Kidney epithelial cell (primary cell): Measurements from ENCODE around the gene PPP2R3A. TPM values are rescaled to one million over a fixed set of nuclear protein-coding genes. Genes with fewer than 3 reads are reported as not detected.
"Not testable (repeated sequence)": the region's sequence is repeated elsewhere in the genome, so short reads cannot be mapped to it uniquely, and the experiment has no call there.

Source experiments
- DNase-seq: peaks from one replicate; pipeline ENCODE4 v3.0.0-alpha.2; 2010; ENCODE audit warnings: low read depth
- H3K27me3 ChIP-seq: 2 replicates; pipeline ENCODE4 v1.6.0; 2011; ENCODE audit warnings: low read length; ENCODE audit not compliant: control insufficient read depth, insufficient read depth
- H3K36me3 ChIP-seq: 2 replicates; pipeline ENCODE4 v1.5.1; 2011; ENCODE audit warnings: low read length; ENCODE audit not compliant: control insufficient read depth, insufficient read depth
- H3K4me3 ChIP-seq: 2 replicates; pipeline ENCODE4 v1.5.1; 2011; ENCODE audit warnings: low read depth, mild to moderate bottlenecking, control low read depth, low read length
- total RNA-seq: library from RNA; depleted of rRNA; stranded (reverse); fragments of >200 nt; gene quantifications from 2 replicates; pipeline ENCODE4 v1.2.3, GENCODE V29; 2015
- TF ChIP-seq, protein P1 (sequence below): IDR thresholded peaks from 2 replicates; pipeline ENCODE4 v1.5.1; 2011; ENCODE audit warnings: mild to moderate bottlenecking, moderate library complexity, low read length, control low read depth, inconsistent platforms; ENCODE audit not compliant: insufficient read depth, poor library complexity, severe bottlenecking

Gene PPP2R3A
- total RNA-seq, 1 donor from 2014 or later: 14.3 TPM

DNA sequence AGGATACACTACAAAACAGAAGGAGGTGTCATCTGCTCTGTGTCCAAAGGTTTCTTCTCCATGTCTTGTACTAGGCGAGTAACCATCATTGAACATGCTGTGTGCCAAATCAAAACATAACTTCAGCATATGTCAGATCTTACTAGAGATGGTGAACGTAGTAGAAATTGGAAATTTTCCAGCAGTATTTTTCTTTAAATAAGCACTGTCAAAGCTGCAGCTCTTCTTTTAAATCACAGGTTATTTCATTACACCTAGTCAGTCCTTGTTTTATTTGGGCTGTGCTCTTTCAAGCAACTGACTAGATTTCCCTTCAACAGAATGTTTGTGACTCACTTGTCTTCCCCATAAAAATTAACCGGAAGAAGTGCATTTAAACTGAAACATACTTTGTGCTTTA is 184.1 kb downstream of the PPP2R3A start:
- peaks cover 2% of the 10 kb centered on the region for H3K36me3 ChIP-seq
- TF ChIP-seq, protein P1, sequence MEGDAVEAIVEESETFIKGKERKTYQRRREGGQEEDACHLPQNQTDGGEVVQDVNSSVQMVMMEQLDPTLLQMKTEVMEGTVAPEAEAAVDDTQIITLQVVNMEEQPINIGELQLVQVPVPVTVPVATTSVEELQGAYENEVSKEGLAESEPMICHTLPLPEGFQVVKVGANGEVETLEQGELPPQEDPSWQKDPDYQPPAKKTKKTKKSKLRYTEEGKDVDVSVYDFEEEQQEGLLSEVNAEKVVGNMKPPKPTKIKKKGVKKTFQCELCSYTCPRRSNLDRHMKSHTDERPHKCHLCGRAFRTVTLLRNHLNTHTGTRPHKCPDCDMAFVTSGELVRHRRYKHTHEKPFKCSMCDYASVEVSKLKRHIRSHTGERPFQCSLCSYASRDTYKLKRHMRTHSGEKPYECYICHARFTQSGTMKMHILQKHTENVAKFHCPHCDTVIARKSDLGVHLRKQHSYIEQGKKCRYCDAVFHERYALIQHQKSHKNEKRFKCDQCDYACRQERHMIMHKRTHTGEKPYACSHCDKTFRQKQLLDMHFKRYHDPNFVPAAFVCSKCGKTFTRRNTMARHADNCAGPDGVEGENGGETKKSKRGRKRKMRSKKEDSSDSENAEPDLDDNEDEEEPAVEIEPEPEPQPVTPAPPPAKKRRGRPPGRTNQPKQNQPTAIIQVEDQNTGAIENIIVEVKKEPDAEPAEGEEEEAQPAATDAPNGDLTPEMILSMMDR: no peak
- DNase-seq: no peak

DNA sequence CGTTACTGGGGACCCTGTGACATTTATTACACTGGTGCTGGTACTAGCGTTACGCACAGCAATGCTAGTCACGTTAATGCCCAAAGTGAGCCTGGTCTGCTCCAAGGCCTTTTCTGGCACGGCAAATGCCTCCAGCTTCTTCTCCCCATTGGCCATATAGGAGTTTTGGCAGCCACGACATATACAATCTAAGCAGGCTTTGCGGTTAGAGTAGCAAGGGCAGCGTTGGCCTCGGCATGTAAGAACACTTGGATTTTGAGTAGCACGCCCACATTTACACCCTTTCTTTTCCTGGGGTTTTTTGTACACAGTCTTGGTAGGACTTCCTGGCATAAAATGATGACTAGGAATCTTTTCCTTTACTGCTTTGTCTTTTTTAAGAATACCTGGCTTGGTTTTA is 185.7 kb downstream of the PPP2R3A start:
- TF ChIP-seq, protein P1: no peak
- Histone ChIP-seq H3K36me3 (peaks cover 2% of the 10 kb centered on the region), H3K27me3 (no peaks in the 10 kb centered on the region), H3K4me3 (no peak overlapping the region)
- DNase-seq: no peak

More for the DNA sequence above, 184.1 kb downstream of the PPP2R3A start:
- no peaks in the 10 kb centered on the region for H3K27me3 ChIP-seq
- H3K4me3 ChIP-seq: no peak overlapping the region

DNA sequence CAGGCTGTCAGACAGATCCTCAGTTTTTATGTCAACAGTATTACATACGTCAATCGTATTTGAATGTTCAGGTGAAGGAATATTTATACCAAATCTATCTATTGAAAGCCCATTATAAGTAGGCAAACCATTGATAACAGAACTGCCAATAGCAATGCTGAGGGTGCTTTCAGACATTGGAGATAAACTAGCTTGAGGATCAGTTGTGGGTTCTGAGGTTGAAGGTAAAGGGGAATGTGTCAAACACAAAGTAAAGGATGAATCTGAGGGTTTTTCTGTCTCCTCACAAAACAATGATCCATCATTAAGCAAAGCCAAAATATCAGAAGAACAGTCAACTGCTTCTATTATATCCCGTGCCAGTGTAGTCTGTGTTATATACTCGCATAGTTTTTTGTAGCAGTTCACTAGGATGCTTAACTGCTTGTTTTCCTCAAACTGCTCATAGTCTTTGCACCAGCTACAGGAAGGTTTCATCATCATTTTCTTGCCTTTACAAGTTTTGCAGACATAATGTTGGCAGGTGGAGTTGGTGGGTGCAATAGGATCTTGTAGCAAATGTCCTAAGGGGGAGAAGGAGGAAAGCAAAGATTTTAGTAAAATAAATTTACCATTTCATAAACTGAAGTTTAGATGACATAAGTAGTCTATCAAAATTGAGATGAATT is 186.8 kb downstream of the PPP2R3A start:
- TF ChIP-seq, protein P1: no peak
- Histone ChIP-seq H3K36me3 (peaks cover 2% of the 10 kb centered on the region), H3K27me3 (no peaks in the 10 kb centered on the region), H3K4me3 (no peak overlapping the region)
- no peak for DNase-seq

GRCh38 chr3:136152963-136153362 is 187.4 kb downstream of the PPP2R3A start:
- DNase-seq: no peak
- Histone ChIP-seq H3K36me3 (peaks cover 2% of the 10 kb centered on the region), H3K4me3 (no peak overlapping the region), H3K27me3 (no peaks in the 10 kb centered on the region)
- TF ChIP-seq, protein P1: no peak

DNA sequence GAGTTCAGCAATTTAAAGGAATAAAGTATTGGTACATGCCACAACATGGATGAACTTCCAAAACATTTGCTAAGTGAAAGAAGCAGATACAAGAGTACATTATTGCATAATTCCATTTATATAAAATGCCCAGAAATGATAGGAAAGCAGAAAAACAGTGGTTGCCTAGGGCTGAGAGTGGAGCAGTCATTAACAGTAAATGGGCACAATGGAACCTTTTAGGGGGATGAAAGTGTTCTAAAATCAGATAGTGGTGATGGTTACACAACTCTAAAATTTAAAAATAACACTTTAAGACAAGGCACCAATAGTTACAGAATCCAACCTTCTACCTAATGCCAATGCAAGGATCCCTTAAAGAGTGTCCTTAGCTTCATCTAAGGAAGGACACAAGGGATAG is 196.0 kb downstream of the PPP2R3A start:
- H3K4me3 ChIP-seq: no peak overlapping the region
- TF ChIP-seq, protein P1: no peak
- no peaks in the 10 kb centered on the region for H3K27me3 ChIP-seq
- no peaks in the 10 kb centered on the region for H3K36me3 ChIP-seq
- DNase-seq: no peak

GRCh38 chr3:136162322-136162721 is 196.8 kb downstream of the PPP2R3A start:
- no peak overlapping the region for H3K4me3 ChIP-seq
- DNase-seq: no peak
- no peaks in the 10 kb centered on the region for H3K27me3 ChIP-seq
- TF ChIP-seq, protein P1: no peak
- H3K36me3 ChIP-seq: no peaks in the 10 kb centered on the region

GRCh38 chr3:136163607-136164006 is 198.1 kb downstream of the PPP2R3A start:
- H3K27me3 ChIP-seq, DNase-seq, H3K4me3 ChIP-seq, H3K36me3 ChIP-seq: not testable (repeated sequence)
